Measurements from ENCODE around the gene EXT2. TPM values are rescaled to one million over a fixed set of nuclear protein-coding genes. Genes with fewer than 3 reads are reported as not detected.

EXT2 gene
- total and polyA plus RNA-seq, 4 donors = 54.8 to 96.2 (median 74.3) TPM

GRCh38 chr11:44236296-44236695 lies 140.8 kb downstream of the EXT2 start:
- Histone ChIP-seq H3K9me3 (ENCODE audit: control insufficient read depth, insufficient read depth, low read length) (no peaks in the 10 kb centered on the region), H3K36me3 (ENCODE audit: control insufficient read depth, insufficient read depth, low read length) (no peaks in the 10 kb centered on the region), H3K27ac (ENCODE audit: low read depth, low read length) (no peak overlapping the region), H3K4me1 (ENCODE audit: control insufficient read depth, insufficient read depth, low read length) (no peaks in the 10 kb centered on the region), H3K4me3 (ENCODE audit: low read depth, low read length) (no peak overlapping the region), H3K27me3 (ENCODE audit: control insufficient read depth, insufficient read depth, low read length) (no peaks in the 10 kb centered on the region)
- WGBS (ENCODE audit: insufficient coverage) = 100% methylated on average over 1 of the region's 2 CpGs
- DNase-seq (ENCODE audit: low read depth in 4 of 6, low spot score in 6 of 6) = no peak

- no peak overlapping the region for H3K27ac ChIP-seq (ENCODE audit: low read depth, low read length)
Observed at GRCh38 chr11:44237156-44237555, 141.7 kb downstream of the EXT2 start.

GRCh38 chr11:44241851-44242250 lies 146.4 kb downstream of the EXT2 start:
- WGBS (ENCODE audit: insufficient coverage) = 91% methylated on average over 3 of the region's 6 CpGs
- DNase-seq (ENCODE audit: low read depth in 4 of 6, low spot score in 6 of 6) = peak in 1 of 6 donors; percentile 61
- H3K27me3 ChIP-seq (ENCODE audit: control insufficient read depth, insufficient read depth, low read length) = no peaks in the 10 kb centered on the region
- H3K4me3 ChIP-seq (ENCODE audit: low read depth, low read length) = no peak overlapping the region
- no peaks in the 10 kb centered on the region for H3K9me3 ChIP-seq (ENCODE audit: control insufficient read depth, insufficient read depth, low read length)
- peaks cover 3% of the 10 kb centered on the region for H3K4me1 ChIP-seq (ENCODE audit: control insufficient read depth, insufficient read depth, low read length)
- no peak overlapping the region for H3K27ac ChIP-seq (ENCODE audit: low read depth, low read length)
- H3K36me3 ChIP-seq (ENCODE audit: control insufficient read depth, insufficient read depth, low read length) = no peaks in the 10 kb centered on the region

More at GRCh38 chr11:44237156-44237555, 141.7 kb downstream of the EXT2 start:
- H3K27me3 ChIP-seq (ENCODE audit: control insufficient read depth, insufficient read depth, low read length) = no peaks in the 10 kb centered on the region
- no peaks in the 10 kb centered on the region for H3K36me3 ChIP-seq (ENCODE audit: control insufficient read depth, insufficient read depth, low read length)
- H3K4me1 ChIP-seq (ENCODE audit: control insufficient read depth, insufficient read depth, low read length) = no peaks in the 10 kb centered on the region
- H3K9me3 ChIP-seq (ENCODE audit: control insufficient read depth, insufficient read depth, low read length) = no peaks in the 10 kb centered on the region
- DNase-seq (ENCODE audit: low read depth in 4 of 6, low spot score in 6 of 6) = no peak
- no peak overlapping the region for H3K4me3 ChIP-seq (ENCODE audit: low read depth, low read length)
- WGBS (ENCODE audit: insufficient coverage) = no CpG with 5 or more reads among the region's 1 CpG

GRCh38 chr11:44243086-44243485 lies 147.6 kb downstream of the EXT2 start:
- DNase-seq (ENCODE audit: low read depth in 4 of 6, low spot score in 6 of 6) = no peak
- no peaks in the 10 kb centered on the region for H3K27me3 ChIP-seq (ENCODE audit: control insufficient read depth, insufficient read depth, low read length)
- H3K36me3 ChIP-seq (ENCODE audit: control insufficient read depth, insufficient read depth, low read length) = no peaks in the 10 kb centered on the region
- no peaks in the 10 kb centered on the region for H3K9me3 ChIP-seq (ENCODE audit: control insufficient read depth, insufficient read depth, low read length)
- peaks cover 3% of the 10 kb centered on the region for H3K4me1 ChIP-seq (ENCODE audit: control insufficient read depth, insufficient read depth, low read length)
- WGBS (ENCODE audit: insufficient coverage) = 71% methylated on average over 3 of the region's 5 CpGs
- H3K4me3 ChIP-seq (ENCODE audit: low read depth, low read length) = no peak overlapping the region
- H3K27ac ChIP-seq (ENCODE audit: low read depth, low read length) = no peak overlapping the region

GRCh38 chr11:44243595-44244343 lies 148.3 kb downstream of the EXT2 start:
- H3K4me3 ChIP-seq (ENCODE audit: low read depth, low read length) = no peak overlapping the region
- no peaks in the 10 kb centered on the region for H3K27me3 ChIP-seq (ENCODE audit: control insufficient read depth, insufficient read depth, low read length)
- DNase-seq (ENCODE audit: low read depth in 4 of 6, low spot score in 6 of 6) = peak in 1 of 6 donors; percentile 41
- 90% methylated on average over 3 of the region's 6 CpGs for WGBS (ENCODE audit: insufficient coverage)
- H3K4me1 ChIP-seq (ENCODE audit: control insufficient read depth, insufficient read depth, low read length) = peaks cover 3% of the 10 kb centered on the region
- H3K36me3 ChIP-seq (ENCODE audit: control insufficient read depth, insufficient read depth, low read length) = no peaks in the 10 kb centered on the region
- no peaks in the 10 kb centered on the region for H3K9me3 ChIP-seq (ENCODE audit: control insufficient read depth, insufficient read depth, low read length)
- H3K27ac ChIP-seq (ENCODE audit: low read depth, low read length) = no peak overlapping the region

GRCh38 chr11:44244639-44245310 lies 149.3 kb downstream of the EXT2 start:
- Histone ChIP-seq H3K27me3 (ENCODE audit: control insufficient read depth, insufficient read depth, low read length) (no peaks in the 10 kb centered on the region), H3K27ac (ENCODE audit: low read depth, low read length) (no peak overlapping the region), H3K4me3 (ENCODE audit: low read depth, low read length) (no peak overlapping the region), H3K4me1 (ENCODE audit: control insufficient read depth, insufficient read depth, low read length) (peaks cover 3% of the 10 kb centered on the region), H3K9me3 (ENCODE audit: control insufficient read depth, insufficient read depth, low read length) (no peaks in the 10 kb centered on the region), H3K36me3 (ENCODE audit: control insufficient read depth, insufficient read depth, low read length) (no peaks in the 10 kb centered on the region)
- WGBS (ENCODE audit: insufficient coverage) = 97% methylated on average over 3 of the region's 8 CpGs
- no peak for DNase-seq (ENCODE audit: low read depth in 4 of 6, low spot score in 6 of 6)

- H3K27me3 ChIP-seq (ENCODE audit: control insufficient read depth, insufficient read depth, low read length) = no peaks in the 10 kb centered on the region
- H3K27ac ChIP-seq (ENCODE audit: low read depth, low read length) = no peak overlapping the region
- H3K4me3 ChIP-seq (ENCODE audit: low read depth, low read length) = no peak overlapping the region
- no peak for DNase-seq (ENCODE audit: low read depth in 4 of 6, low spot score in 6 of 6)
- no peaks in the 10 kb centered on the region for H3K9me3 ChIP-seq (ENCODE audit: control insufficient read depth, insufficient read depth, low read length)
- peaks cover 3% of the 10 kb centered on the region for H3K4me1 ChIP-seq (ENCODE audit: control insufficient read depth, insufficient read depth, low read length)
- no CpG with 5 or more reads among the region's 4 CpGs for WGBS (ENCODE audit: insufficient coverage)
- H3K36me3 ChIP-seq (ENCODE audit: control insufficient read depth, insufficient read depth, low read length) = no peaks in the 10 kb centered on the region
Observed at GRCh38 chr11:44246726-44247125, 151.2 kb downstream of the EXT2 start.

GRCh38 chr11:44247508-44247907 lies 152.0 kb downstream of the EXT2 start:
- H3K9me3 ChIP-seq (ENCODE audit: control insufficient read depth, insufficient read depth, low read length) = peaks cover 3% of the 10 kb centered on the region
- H3K4me3 ChIP-seq (ENCODE audit: low read depth, low read length) = no peak overlapping the region
- no peak for DNase-seq (ENCODE audit: low read depth in 4 of 6, low spot score in 6 of 6)
- H3K27me3 ChIP-seq (ENCODE audit: control insufficient read depth, insufficient read depth, low read length) = no peaks in the 10 kb centered on the region
- no peak overlapping the region for H3K27ac ChIP-seq (ENCODE audit: low read depth, low read length)
- 57% methylated on average over 3 of the region's 6 CpGs for WGBS (ENCODE audit: insufficient coverage)
- peaks cover 3% of the 10 kb centered on the region for H3K4me1 ChIP-seq (ENCODE audit: control insufficient read depth, insufficient read depth, low read length)
- H3K36me3 ChIP-seq (ENCODE audit: control insufficient read depth, insufficient read depth, low read length) = no peaks in the 10 kb centered on the region

GRCh38 chr11:44248109-44248508 lies 152.6 kb downstream of the EXT2 start:
- H3K27me3 ChIP-seq (ENCODE audit: control insufficient read depth, insufficient read depth, low read length) = no peaks in the 10 kb centered on the region
- no peak overlapping the region for H3K27ac ChIP-seq (ENCODE audit: low read depth, low read length)
- H3K9me3 ChIP-seq (ENCODE audit: control insufficient read depth, insufficient read depth, low read length) = peaks cover 3% of the 10 kb centered on the region
- H3K36me3 ChIP-seq (ENCODE audit: control insufficient read depth, insufficient read depth, low read length) = no peaks in the 10 kb centered on the region
- no peak overlapping the region for H3K4me3 ChIP-seq (ENCODE audit: low read depth, low read length)
- peaks cover 2% of the 10 kb centered on the region for H3K4me1 ChIP-seq (ENCODE audit: control insufficient read depth, insufficient read depth, low read length)
- DNase-seq (ENCODE audit: low read depth in 4 of 6, low spot score in 6 of 6) = peak in 1 of 6 donors; percentile 26
- WGBS (ENCODE audit: insufficient coverage) = 83% methylated on average over 2 of the region's 2 CpGs

GRCh38 chr11:44250421-44250820 lies 154.9 kb downstream of the EXT2 start:
- Histone ChIP-seq H3K27ac (ENCODE audit: low read depth, low read length) (no peak overlapping the region), H3K27me3 (ENCODE audit: control insufficient read depth, insufficient read depth, low read length) (no peaks in the 10 kb centered on the region), H3K4me1 (ENCODE audit: control insufficient read depth, insufficient read depth, low read length) (no peaks in the 10 kb centered on the region), H3K36me3 (ENCODE audit: control insufficient read depth, insufficient read depth, low read length) (no peaks in the 10 kb centered on the region), H3K4me3 (ENCODE audit: low read depth, low read length) (no peak overlapping the region), H3K9me3 (ENCODE audit: control insufficient read depth, insufficient read depth, low read length) (peaks cover 3% of the 10 kb centered on the region)
- 100% methylated on average over 5 of the region's 6 CpGs for WGBS (ENCODE audit: insufficient coverage)
- no peak for DNase-seq (ENCODE audit: low read depth in 4 of 6, low spot score in 6 of 6)

Measured in spinal cord (tissue), 10 donors.